GM19463 (cell line): ENCODE results near the gene AVPI1.
A peak's percentile ranks its signal among the peaks of the same experiment; 100 is the strongest.

Experiments
- ATAC-seq: cut with Tn5 transposase; IDR thresholded peaks from one replicate; pipeline ENCODE4 v1.9.1; 2021; ENCODE audit warnings: mild to moderate bottlenecking, moderate library complexity; ENCODE audit not compliant: unreplicated experiment

Gene AVPI1, protein sequence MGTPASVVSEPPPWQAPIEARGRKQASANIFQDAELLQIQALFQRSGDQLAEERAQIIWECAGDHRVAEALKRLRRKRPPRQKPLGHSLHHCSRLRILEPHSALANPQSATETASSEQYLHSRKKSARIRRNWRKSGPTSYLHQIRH

DNA sequence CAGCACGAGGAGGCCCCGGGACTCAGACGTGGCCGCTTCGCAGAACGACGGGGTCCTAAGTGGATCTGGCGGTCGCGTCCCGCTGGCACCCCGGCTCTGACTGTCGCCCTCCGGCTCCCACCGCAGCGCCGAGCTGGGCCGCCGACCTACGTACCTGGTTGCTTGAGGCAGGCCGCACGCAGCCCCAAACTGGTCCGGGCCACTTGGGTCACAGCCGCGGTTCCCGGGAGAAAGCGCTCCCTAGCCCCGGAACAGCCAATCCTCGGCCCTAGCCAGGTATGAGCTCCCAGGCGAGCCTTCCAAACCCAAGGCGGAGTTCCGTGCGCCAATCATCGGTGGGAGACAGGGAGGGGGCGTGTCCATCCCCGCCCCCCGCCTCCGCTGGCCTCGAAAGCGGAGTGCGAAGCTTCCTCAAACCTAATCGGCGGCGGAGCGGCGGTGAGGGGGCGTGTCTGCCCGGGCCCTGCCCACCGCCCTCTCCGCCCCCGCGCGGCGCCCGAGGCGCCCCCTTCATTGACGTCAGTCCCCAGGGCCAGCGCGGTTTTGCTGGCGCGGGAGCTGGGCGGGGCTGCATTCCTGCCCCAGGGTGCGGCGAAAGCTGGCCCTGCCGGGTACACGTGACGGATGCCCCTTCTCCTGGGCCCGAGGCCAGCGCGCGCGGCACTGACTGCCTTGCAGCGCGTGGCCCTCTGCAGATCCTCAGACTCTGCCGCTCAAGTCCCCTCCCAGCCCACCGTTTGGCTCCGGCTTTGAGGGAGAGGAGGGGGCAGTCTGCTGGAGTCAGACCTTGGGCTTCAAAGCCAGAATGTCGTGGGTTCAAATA, at the start of gene AVPI1:
TSS of gene AVPI1 (minus strand) at position 280 of the 823 bp plus-strand sequence. CDS start 7,336 bp downstream, outside the sequence.
- peak; percentile 90 for ATAC-seq

DNA sequence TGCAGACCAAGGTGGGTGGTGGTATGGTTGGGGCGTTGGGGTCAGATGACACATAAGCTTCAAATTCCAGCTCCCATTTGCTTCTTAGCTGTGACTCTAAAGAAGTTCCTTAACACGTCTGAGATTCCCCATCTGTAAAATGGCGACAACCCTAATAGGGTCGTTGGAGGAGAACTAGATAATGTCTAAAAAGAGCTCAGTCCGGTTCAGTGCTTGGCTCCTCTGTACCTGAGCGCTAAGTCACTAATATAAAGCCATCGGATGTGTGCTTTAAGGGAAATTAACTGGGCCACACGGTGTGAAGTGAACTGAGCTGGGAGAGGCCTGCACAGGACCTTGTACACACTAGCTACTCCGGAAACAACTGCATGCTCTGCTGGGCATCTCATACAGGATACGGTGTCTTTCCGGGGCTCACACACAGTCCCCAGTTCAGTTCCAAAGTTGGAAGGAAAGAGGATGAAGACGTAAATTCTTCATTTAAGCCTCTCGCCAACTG, 49.4 kb upstream of the AVPI1 start:
- ATAC-seq, result peak; percentile 16

DNA sequence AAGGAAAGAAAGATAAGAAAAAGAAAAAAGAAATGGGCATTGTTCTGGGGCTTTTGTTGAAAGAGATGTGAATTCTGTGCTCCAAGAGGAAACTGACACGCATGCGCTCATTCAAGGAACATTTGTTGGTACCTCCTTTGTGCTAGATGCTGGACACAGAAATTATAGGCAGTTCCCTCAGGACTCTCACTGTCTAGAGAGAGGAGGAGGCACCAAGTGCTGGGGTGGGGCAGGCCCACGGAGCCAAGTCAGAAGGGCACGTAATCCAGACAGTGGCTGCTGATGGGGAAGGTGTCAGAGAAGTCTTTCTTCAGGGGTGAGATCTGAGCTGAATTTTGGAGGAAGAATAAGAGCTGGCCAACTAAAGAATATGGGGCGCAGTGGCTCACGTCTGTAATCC, 47.0 kb upstream of the AVPI1 start:
- no peak for ATAC-seq

DNA sequence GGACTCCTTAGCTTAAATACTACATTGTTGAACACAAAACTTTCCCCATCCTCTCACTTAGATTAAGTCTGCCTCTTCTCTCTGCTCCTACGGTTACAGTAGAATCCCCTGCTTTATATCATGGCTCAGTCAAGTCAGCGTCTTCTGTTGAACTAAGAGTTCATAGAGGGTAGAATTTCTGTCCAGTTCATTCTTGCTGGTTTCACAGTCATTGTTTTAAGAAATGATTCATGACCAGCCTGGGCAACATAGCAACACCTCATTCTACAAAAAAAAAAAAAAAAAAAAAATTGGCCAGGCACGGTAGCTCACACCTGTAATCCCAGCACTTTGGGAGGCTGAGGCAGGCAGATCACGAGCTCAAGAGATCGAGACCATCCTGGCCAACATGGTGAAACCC, 46.2 kb upstream of the AVPI1 start:
- ATAC-seq, result no peak

DNA sequence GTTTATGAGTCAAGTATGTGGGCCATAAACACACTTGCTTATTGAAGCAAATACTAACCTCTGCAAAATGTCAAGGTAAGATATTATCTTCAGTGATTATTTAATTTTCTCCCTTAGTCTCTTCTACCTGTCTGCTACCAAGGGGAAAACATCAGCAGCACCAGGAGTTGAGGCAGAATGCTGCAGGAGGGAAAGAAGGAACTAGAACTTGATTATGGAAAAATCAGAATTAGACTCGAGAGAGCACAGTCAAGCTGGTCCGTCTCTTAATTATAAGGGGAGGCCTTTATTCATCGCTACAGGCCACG, 45.0 kb upstream of the AVPI1 start:
- no peak for ATAC-seq

DNA sequence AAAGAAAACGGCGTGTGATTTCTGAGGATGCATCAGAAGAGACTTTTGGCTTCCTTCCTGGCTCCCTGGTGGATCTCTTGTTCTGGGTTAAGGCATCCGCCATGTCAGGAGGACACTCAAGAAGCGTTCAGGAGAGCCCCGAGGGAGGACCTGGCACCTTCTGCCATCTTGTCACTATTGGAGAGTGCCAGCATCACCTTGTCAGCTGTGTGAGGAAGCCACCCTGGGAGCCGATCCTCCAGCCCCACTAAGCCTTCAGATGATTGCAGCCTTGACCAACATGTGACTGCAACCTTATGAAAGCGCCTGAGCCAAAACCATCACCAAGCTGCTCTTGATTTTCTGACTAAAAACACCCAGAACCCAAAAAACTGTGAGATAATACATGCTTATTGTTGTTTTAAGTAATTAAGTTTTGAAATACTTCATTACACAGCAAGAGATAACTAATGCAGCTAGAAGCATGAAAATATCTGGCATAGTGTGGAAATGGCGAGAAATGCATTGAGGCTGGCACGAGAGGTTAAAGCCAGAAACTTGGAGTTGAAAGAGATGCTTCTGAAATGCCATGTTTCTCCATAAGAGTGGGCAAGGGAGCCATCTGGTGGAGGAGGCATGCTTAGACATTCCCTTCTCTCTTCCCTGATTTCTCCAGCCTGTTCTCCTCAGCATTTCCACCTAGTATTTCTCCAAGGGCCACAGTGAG, 44.5 kb upstream of the AVPI1 start:
- ATAC-seq, result no peak

DNA sequence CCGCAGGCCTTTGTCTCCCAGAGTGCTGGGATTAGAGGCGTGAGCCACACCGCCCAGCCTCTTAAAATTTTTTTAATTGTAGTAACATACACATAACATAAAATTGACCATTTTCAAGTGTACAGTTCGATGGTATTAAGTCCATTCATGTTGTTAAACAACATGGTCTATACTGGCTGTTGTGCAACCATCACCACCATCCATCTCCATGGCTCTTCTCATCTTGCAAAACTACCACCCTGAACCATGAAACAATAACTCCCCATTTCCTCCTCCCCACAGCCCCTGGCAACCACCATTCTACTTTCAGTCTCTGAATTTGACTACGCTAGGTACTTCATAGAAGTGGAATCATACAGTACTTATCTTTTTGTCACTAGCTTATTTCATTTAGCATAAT, 42.0 kb upstream of the AVPI1 start:
- no peak for ATAC-seq

DNA sequence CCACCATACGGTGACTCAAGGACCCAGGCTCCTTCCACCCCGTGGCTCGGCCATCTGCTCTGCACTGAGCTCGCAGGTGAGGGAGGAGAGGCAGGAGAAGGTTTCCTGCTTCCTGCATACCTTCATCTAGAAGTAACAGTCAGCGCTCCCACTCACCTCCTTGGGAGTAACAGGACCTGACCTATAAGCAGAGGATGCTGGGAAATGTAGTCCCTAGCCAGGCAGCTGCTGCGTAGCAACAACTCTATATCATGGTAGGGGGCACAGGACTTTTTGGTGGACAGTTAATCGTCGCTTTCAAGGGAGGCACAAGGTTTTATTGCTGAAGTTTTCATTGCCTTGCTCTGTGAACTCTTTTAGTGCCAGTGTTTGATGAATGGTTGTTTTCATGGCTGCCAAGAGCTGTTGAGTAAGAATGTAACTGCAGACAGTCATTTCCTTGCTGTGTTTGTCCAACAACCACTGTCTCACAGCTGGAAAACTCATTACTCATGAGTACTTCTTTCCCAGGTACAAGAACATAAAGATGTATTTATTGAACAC, 39.7 kb upstream of the AVPI1 start:
- ATAC-seq, result no peak

DNA sequence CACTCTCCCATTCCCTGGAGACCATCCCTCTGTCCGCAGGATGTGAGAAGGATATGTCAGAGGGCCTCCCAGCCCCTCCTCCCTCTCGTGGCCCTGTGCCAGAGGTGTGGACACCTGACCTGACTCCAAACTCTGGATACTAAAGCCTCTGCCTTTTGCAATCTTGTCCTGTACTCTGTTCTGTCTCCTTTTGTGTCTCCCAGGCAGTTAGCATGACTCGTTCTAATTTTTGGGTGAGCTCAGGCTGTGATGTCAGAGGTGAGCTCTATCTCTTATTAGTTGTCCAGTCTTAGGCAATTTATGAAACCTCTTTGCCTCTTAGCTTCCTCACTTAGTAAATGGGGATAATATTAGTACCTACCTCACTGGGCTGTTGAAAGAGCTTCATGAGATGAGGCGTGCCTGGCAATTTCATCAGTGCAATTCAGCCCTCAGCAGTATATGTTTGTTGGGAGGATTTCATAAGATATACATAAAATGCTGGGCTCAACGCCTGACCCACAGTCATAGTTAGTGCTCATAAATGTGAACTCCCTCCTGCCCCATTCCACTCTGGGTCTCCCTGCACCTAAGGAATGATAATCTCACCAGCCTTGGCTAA, 37.4 kb upstream of the AVPI1 start:
- no peak for ATAC-seq

DNA sequence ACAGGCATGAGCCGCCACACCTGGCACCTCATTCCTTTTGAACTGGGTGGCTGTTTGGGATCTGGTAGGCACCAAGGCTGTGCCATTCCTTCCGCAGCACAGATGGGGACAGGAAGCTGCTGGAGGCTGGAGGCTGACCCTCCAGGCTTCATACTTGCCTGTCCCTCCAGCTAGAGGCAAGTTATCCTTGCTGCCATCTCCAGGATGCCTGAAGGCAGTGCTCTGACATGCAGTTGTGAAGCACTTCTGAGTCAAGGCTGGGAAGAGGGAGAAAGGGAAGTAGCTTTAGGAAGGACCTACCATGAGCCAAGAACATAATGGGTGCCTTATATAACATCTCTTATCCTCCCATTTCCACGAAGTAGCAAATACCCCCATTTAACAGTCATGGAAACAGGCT, 36.0 kb upstream of the AVPI1 start:
- ATAC-seq, result no peak

DNA sequence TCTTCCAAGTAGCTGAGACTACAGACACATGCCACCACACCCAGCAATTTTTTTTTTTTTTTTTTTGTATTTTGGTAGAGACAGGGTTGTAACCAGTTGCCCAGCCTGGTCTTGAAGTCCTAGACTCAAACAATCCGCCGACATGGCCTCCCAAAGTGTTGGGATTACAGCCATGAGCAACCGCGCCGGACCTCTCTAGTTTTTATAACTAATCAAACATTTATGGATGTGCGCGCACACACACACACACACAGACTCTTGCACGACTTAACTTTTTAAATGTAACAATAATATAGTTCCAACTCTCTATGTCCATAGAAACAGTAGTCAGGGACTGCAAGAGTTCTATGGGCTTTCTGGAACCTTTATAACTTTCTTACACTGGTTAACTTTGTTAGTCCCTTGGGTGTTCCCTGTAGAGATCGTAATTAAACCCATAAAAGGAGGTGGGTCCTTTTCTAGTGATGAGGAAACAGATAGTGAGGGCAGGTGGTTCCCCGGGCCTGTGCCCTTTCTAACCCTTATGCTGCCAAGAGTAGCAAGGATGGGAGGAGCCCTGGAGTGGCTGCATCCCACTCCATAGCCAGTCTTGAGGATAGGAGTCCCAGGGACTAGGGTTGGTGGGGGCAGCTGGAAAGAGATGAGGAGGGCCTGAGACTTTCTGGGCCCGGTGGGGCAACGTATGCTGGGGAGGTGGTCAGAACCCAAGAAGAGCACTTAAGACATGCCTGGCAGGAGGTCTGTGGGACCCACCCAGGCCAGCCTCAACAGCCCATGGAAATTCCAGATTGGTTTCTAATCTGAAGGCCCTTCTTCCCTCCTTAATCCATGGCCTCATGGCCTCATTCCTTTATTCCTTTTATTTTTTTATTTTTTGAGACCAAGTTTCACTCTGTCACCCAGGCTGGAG, 35.1 kb upstream of the AVPI1 start:
- ATAC-seq, result no peak

DNA sequence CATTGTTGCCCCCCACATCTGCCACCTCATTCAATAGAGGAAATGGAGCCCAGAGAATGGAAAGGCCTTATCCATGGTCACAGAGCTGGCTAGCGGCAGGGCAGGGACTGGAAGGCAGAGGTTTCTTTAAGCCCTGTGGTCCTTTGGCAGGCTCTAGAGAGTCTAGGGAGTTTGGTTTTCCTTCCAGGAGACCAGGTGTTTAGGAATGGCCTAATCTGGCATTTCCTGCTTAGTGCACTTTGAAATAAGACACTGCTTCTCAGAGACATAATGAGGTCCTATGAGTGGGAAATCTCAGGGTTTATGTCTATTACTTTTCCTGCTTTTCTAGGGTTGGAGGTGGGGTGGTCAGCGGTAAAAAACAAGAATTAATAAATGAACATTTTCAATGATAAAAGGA, 32.6 kb upstream of the AVPI1 start:
- no peak for ATAC-seq

DNA sequence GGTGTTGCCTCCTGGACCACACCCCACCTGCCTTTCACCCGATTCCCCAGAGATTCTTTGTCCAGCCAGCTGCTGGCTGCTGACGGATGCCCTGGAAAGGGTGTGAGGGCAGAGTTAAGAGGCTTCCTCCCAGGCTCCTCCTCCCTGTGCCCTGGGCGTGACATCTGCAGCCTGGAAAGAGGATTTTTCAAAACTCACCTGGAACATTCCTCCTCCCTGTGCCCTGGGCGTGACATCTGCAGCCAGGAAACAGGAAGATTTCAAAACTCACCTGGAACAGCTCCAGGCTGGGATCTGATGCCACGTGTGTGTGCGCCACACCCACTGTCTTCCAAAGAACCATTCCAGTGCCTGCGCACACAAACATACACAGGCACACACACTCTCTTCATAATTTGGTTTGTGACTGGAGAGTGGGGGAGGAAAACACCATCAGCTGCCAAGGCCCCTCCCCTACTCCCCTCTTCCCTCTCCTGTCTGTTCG, 31.7 kb upstream of the AVPI1 start:
- ATAC-seq, result no peak

DNA sequence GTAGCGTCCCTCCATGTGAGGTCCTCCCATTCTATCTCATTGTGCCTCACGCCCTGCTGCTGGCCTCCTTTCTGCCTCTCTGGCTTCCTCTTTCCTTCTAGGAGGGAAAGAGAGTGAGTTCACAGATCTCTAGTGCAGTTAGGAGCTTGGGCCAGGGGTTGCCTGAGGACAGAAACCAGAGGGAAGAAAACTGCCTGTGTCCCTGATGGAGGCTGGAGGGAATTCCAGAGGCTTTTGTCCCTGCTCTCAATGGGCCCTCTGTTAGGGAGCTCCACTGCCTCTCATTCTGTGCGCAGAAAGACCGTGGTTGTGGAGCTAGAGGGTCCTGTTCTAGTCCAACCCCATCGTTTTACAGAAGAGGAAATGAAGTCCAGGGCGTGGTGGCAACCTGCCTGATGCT, 31.1 kb upstream of the AVPI1 start:
- no peak for ATAC-seq

DNA sequence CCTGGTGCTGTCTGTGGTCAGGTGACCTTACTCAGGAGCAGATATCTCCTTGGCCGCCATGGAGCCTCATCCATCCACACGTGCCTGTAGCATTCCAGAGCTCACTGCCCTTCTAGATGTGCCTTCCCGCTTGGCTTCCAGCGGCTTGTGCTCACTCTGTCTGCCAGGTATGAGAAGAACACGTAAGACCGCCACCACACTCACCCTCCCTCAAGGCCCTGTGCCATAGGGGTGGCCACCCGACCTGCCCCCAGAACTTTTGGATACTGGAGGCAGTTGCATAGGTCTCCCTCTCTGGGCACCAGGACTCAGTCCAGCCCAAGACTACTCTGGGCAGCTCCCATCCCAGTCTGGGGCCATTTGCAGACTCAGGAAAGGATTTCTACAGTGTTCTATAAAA, 30.6 kb upstream of the AVPI1 start:
- no peak for ATAC-seq

DNA sequence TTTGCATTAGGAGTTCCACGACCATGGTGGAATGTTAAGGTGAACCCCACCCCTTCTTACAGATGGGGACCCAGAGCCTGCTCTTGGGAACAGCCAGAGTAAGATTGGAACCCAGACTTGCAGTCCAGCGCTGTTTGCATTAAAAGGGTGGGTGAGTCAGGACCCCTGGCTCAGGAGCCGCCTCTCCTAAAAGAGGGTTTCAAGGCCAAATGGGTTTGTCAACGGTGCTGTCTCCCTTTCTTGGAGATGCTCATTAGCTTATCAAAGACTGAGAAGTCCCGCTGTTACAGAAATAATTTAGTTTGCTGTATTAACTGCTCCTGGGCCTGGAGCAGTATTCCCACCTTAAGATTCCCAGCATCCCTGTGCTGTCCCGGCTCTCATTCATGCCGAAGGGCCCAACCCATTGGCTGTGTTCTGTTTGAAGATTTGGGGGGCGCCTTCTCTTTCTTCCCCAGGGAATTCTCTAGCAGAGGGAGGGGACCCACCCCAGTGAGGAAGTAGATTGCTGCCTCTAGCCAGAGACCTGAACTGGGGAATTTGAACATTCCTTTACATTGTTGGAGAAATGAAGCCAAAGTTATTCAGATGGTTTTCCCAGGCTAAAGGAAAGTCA, 28.3 kb upstream of the AVPI1 start:
- no peak for ATAC-seq

DNA sequence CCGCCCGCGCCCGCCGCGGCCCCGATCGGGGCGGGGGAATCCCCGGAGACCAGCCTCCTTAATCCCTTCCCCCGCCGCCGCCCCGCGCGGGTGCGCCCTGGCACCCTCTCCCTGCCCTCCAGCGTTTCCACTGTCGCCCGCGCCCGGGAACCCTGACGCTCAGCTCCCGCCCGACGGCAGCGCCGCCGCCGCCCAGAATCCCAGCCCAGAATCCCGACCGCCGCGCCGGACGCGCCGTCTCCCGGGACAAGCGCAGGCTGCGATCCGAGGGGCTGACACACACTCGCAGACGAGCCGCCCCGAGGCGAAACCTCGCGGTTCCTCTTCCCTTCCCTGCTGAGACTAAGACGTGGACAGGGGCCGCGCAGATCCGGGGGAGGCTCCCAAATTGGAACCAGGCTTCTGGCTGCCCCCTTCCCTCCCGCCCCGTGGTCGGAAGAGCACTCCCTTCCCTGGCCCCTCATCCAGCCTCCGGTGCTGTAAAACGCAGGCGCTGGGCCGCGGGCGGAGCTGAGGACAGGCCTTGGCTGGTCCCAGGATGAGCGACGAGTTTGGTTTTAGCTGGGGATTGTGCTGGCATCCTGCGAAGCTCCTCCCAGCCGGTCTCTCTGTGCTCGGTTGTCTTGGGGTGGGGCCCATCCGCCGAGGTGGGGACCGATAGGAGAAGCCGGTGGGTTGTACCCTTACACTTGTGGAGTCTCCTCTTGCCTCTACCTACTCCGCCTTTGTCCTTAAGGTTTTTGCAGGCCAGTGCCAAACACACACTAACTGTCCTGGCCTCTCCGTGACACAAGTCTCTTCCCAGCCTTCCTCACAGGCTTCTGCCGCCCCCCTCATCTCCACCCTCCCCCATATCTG, 27.6 kb upstream of the AVPI1 start:
- peak; percentile 34 for ATAC-seq

DNA sequence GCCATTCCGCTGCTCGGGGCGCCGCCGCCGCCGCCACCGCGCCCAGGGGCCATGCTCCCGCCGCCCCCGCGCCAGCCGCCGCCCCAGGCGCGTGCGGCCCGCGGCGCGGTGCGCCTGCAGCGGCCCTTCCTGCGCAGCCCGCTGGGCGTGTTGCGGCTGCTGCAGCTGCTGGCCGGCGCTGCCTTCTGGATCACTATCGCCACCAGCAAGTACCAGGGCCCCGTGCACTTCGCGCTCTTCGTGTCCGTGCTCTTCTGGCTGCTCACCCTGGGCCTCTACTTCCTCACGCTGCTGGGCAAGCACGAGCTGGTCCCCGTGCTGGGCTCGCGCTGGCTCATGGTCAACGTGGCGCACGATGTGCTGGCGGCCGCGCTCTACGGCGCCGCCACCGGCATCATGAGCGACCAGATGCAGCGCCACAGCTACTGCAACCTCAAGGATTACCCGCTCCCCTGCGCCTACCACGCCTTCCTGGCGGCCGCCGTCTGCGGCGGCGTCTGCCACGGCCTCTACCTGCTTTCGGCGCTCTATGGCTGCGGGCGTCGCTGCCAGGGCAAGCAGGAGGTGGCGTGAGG, 26.9 kb upstream of the AVPI1 start:
- peak; percentile 80 for ATAC-seq
